H9 (cell line): ENCODE data around the gene RTN4R. TPM values are rescaled to one million over a fixed set of nuclear protein-coding genes. Genes with fewer than 3 reads are reported as not detected.

Experiments
- DNase-seq: peaks from one replicate; pipeline ENCODE4 v3.0.0-alpha.2; 2017
- H2AFZ ChIP-seq: one replicate; pipeline ENCODE4 v1.6.1; 2013; ENCODE audit warnings: mild to moderate bottlenecking, low read length, control low read depth, moderate library complexity
- H2AK5ac ChIP-seq: 2 replicates; pipeline ENCODE4 v1.6.1; 2013; ENCODE audit warnings: low read length, control low read depth, mixed read lengths; ENCODE audit not compliant: insufficient read length
- H2BK120ac ChIP-seq: one replicate; pipeline ENCODE4 v1.6.1; 2013; ENCODE audit warnings: low read depth, mild to moderate bottlenecking, low read length, control low read depth, inconsistent platforms; ENCODE audit not compliant: poor library complexity, severe bottlenecking
- H2BK12ac ChIP-seq: 2 replicates; pipeline ENCODE4 v1.6.1; 2013; ENCODE audit warnings: low read length, control low read depth, mixed read lengths, low read depth; ENCODE audit not compliant: insufficient read length
- H2BK15ac ChIP-seq: 2 replicates; pipeline ENCODE4 v1.6.1; 2013; ENCODE audit warnings: low read depth, low read length, control low read depth
- H2BK20ac ChIP-seq: one replicate; pipeline ENCODE4 v1.6.1; 2013; ENCODE audit warnings: low read depth, mild to moderate bottlenecking, low read length, control low read depth, inconsistent platforms; ENCODE audit not compliant: poor library complexity, severe bottlenecking
- H2BK5ac ChIP-seq: 2 replicates; pipeline ENCODE4 v1.6.1; 2013; ENCODE audit warnings: low read length, control low read depth, mixed read lengths; ENCODE audit not compliant: insufficient read length
- H3K14ac ChIP-seq: 2 replicates; pipeline ENCODE4 v1.6.1; 2013; ENCODE audit warnings: low read length, control low read depth; ENCODE audit not compliant: insufficient read depth
- H3K18ac ChIP-seq: 2 replicates; pipeline ENCODE4 v1.6.1; 2013; ENCODE audit warnings: low read depth, mild to moderate bottlenecking, mixed read lengths, low read length, control low read depth; ENCODE audit not compliant: insufficient read length
- H3K23ac ChIP-seq: 2 replicates; pipeline ENCODE4 v1.6.1; 2013; ENCODE audit warnings: low read length, control low read depth, mixed read lengths, low read depth; ENCODE audit not compliant: insufficient read length
- H3K23me2 ChIP-seq: 2 replicates; pipeline ENCODE4 v1.6.1; 2013; ENCODE audit warnings: low read depth, mild to moderate bottlenecking, mixed read lengths, low read length, control low read depth; ENCODE audit not compliant: insufficient read length, poor library complexity, severe bottlenecking
- H3K27ac ChIP-seq: 2 replicates; pipeline ENCODE4 v1.5.1; 2013; ENCODE audit warnings: low read length, control low read depth, mixed read lengths, low read depth; ENCODE audit not compliant: insufficient read length
- H3K27me3 ChIP-seq: 2 replicates; pipeline ENCODE4 v1.6.1; 2013; ENCODE audit warnings: low read length, control low read depth, inconsistent platforms; ENCODE audit not compliant: insufficient read depth
- H3K4ac ChIP-seq: 2 replicates; pipeline ENCODE4 v1.6.1; 2013; ENCODE audit warnings: low read depth, mild to moderate bottlenecking, control low read depth, inconsistent platforms, low read length, moderate library complexity
- H3K4me1 ChIP-seq: 2 replicates; pipeline ENCODE4 v1.6.1; 2013; ENCODE audit warnings: low read length, control low read depth, inconsistent platforms; ENCODE audit not compliant: insufficient read depth
- H3K4me2 ChIP-seq: 2 replicates; pipeline ENCODE4 v1.6.1; 2013; ENCODE audit warnings: low read length, control low read depth, mixed read lengths; ENCODE audit not compliant: insufficient read length, insufficient read depth
- H3K56ac ChIP-seq: 2 replicates; pipeline ENCODE4 v1.6.1; 2013; ENCODE audit warnings: low read depth, mild to moderate bottlenecking, mixed read lengths, low read length, control low read depth; ENCODE audit not compliant: insufficient read length
- H3K79me1 ChIP-seq: 2 replicates; pipeline ENCODE4 v1.6.1; 2013; ENCODE audit warnings: low read depth, mild to moderate bottlenecking, moderate library complexity, low read length, control low read depth, inconsistent platforms; ENCODE audit not compliant: insufficient read depth, poor library complexity, severe bottlenecking
- H3K79me2 ChIP-seq: 2 replicates; pipeline ENCODE4 v1.6.1; 2013; ENCODE audit warnings: low read length, control low read depth, inconsistent platforms; ENCODE audit not compliant: insufficient read depth
- H3K9ac ChIP-seq: 2 replicates; pipeline ENCODE4 v1.6.1; 2013; ENCODE audit warnings: low read length, control low read depth, mixed read lengths; ENCODE audit not compliant: insufficient read length; ENCODE audit errors: extremely low read depth
- H3K9me3 ChIP-seq: one replicate; pipeline ENCODE4 v1.6.1; 2013; ENCODE audit warnings: low read depth, low read length, inconsistent platforms; ENCODE audit not compliant: control insufficient read depth
- H3T11ph ChIP-seq: one replicate; pipeline ENCODE4 v1.6.1; 2013; ENCODE audit warnings: mild to moderate bottlenecking, low read length, control low read depth, inconsistent platforms
- H4K20me1 ChIP-seq: one replicate; pipeline ENCODE4 v1.6.1; 2013; ENCODE audit not compliant: control insufficient read depth, insufficient read length, insufficient read depth
- H4K5ac ChIP-seq: 2 replicates; pipeline ENCODE4 v1.6.1; 2013; ENCODE audit warnings: low read depth, mild to moderate bottlenecking, mixed read lengths, low read length, control low read depth; ENCODE audit not compliant: insufficient read length
- H4K8ac ChIP-seq: replicated peaks from 2 replicates; pipeline ENCODE4 v1.6.1; 2013; ENCODE audit warnings: low read length, control low read depth, mixed read lengths, low read depth; ENCODE audit not compliant: insufficient read length
- H4K91ac ChIP-seq: 2 replicates; pipeline ENCODE4 v1.6.1; 2013; ENCODE audit warnings: low read depth, mild to moderate bottlenecking, moderate library complexity, mixed read lengths, low read length, control low read depth; ENCODE audit not compliant: insufficient read length
- H3K27ac Mint-ChIP-seq, 3 experiments: 2 replicates in 2 of 3; 3 replicates in 1 of 3; pipeline ENCODE4 v1.8.0; 2020 to 2021; ENCODE audit warnings: mixed read lengths in 3 of 3, mild to moderate bottlenecking in 1 of 3, moderate library complexity in 1 of 3
- H3K27me3 Mint-ChIP-seq: 2 replicates; pipeline ENCODE4 v1.8.0; 2021; ENCODE audit warnings: low read depth, mild to moderate bottlenecking, moderate library complexity, mixed read lengths
- H3K36me3 Mint-ChIP-seq, 3 experiments: 2 replicates in 2 of 3; 3 replicates in 1 of 3; pipeline ENCODE4 v1.8.0; 2020 to 2021; ENCODE audit warnings: low read depth in 3 of 3, mixed read lengths in 3 of 3; ENCODE audit not compliant: insufficient read depth in 1 of 3
- H3K4me1 Mint-ChIP-seq, 2 experiments: 2 replicates each; pipeline ENCODE4 v1.8.0; 2020; ENCODE audit warnings: mixed read lengths in 2 of 2
- H3K4me3 Mint-ChIP-seq, 2 experiments: 2 replicates in 1 of 2; 3 replicates in 1 of 2; pipeline ENCODE4 v1.8.0; 2020 to 2021; ENCODE audit warnings: mild to moderate bottlenecking in 2 of 2, mixed read lengths in 2 of 2, moderate library complexity in 1 of 2
- H3K9me3 Mint-ChIP-seq, 2 experiments: 2 replicates in 1 of 2; 3 replicates in 1 of 2; pipeline ENCODE4 v1.8.0; 2020; ENCODE audit warnings: mild to moderate bottlenecking in 2 of 2, mixed read lengths in 2 of 2, moderate library complexity in 1 of 2
- WGBS: extraction: QIAGEN DNeasy Blood & Tissue Kit; methylation state at CpG from one replicate; pipeline ENCODE4 v1.1.7; 2013; ENCODE audit warnings: missing lambda C conversion rate, low lambda C conversion rate, mixed read lengths; ENCODE audit not compliant: insufficient read length; ENCODE audit errors: extremely low coverage; 5-methylcytosine and 5-hydroxymethylcytosine counted together
- total RNA-seq: library from RNA; stranded (reverse); gene quantifications from 2 replicates; pipeline ENCODE4 v1.2.1, GENCODE V29; 2021
- TF ChIP-seq, protein P1 (sequence below): fragments of 200-600 bp; sonication (generic); conservative IDR thresholded peaks from 3 replicates; pipeline ENCODE4 v1.8.0; 2021; ENCODE audit warnings: antibody characterized with exemption, mild to moderate bottlenecking

Gene RTN4R
- total RNA-seq, 1 experiment from 2014 or later = 19.0 TPM

DNA sequence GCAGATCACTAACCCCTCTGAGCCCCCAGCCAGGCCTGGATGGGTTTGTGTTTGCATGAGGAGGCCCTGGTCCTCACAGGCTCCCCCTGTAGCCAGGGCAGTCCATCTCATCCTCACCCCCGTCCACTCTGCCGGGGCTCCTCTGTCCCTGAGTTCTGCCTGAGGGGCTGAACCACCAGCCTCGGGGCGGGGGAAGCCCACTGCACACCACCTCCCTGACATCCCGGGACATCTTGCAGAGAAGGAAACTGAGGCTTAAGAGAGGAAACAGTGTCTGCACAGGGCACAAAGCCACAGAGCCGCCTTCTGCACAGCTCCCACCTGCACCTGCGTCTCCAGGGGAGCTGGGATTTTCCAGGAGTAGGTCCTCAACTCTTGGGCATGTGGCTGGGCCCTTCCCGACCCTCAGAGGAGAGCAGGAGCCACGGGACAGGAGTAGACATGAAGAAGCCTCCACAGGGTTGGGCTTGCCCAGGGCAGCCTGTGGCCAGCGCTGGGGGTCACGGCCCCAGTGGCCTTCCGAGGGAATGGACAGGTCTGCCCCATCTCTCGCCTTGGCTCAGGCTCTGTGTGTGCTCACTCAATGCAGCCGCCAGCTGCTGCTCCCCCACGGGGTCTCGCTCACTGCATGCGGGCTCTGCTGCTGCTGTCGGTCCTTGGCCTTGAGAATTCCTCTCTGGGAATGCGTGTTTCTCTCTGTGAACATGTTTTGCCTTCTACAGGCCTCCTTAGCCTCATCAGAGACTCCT, 71.8 kb downstream of the RTN4R start:
- Histone ChIP-seq H2BK15ac (no peak overlapping the region), H3T11ph (no peak overlapping the region), H2AFZ (no peak overlapping the region), H3K9ac (no peak overlapping the region), H3K9me3 (no peaks in the 10 kb centered on the region), H3K4me2 (no peak overlapping the region), H3K18ac (no peak overlapping the region), H3K14ac (no peak overlapping the region), H3K27me3 (no peaks in the 10 kb centered on the region), H4K20me1 (no peaks in the 10 kb centered on the region), H2BK5ac (no peak overlapping the region), H2BK20ac (no peak overlapping the region), H2BK120ac (no peak overlapping the region), H4K5ac (no peak overlapping the region), H4K8ac (no peak overlapping the region), H3K4ac (no peak overlapping the region), H2BK12ac (no peak overlapping the region), H3K4me1 (no peaks in the 10 kb centered on the region), H3K79me2 (no peaks in the 10 kb centered on the region), H4K91ac (no peak overlapping the region), H3K23me2 (no peaks in the 10 kb centered on the region), H3K79me1 (no peaks in the 10 kb centered on the region), H2AK5ac (no peak overlapping the region), H3K27ac (no peak overlapping the region), H3K56ac (no peak overlapping the region), H3K23ac (no peak overlapping the region)
- H3K36me3 Mint-ChIP-seq = no peaks in the 10 kb centered on the region
- no peaks in the 10 kb centered on the region for H3K9me3 Mint-ChIP-seq
- H3K4me3 Mint-ChIP-seq = no peak overlapping the region
- no CpG with 5 or more reads among the region's 19 CpGs for WGBS
- H3K27ac Mint-ChIP-seq = peak overlapping the region in 2 of 3 experiments; percentile 25 to 77; a peak in 2 of 7 replicates
- DNase-seq = no peak
- H3K4me1 Mint-ChIP-seq = 0 out of 4 replicates have a peak, but pooled peaks cover 0 to 5% of the 10 kb centered on the region in 2 experiments
- TF ChIP-seq, protein P1, sequence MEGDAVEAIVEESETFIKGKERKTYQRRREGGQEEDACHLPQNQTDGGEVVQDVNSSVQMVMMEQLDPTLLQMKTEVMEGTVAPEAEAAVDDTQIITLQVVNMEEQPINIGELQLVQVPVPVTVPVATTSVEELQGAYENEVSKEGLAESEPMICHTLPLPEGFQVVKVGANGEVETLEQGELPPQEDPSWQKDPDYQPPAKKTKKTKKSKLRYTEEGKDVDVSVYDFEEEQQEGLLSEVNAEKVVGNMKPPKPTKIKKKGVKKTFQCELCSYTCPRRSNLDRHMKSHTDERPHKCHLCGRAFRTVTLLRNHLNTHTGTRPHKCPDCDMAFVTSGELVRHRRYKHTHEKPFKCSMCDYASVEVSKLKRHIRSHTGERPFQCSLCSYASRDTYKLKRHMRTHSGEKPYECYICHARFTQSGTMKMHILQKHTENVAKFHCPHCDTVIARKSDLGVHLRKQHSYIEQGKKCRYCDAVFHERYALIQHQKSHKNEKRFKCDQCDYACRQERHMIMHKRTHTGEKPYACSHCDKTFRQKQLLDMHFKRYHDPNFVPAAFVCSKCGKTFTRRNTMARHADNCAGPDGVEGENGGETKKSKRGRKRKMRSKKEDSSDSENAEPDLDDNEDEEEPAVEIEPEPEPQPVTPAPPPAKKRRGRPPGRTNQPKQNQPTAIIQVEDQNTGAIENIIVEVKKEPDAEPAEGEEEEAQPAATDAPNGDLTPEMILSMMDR = no peak
- peaks cover 2% of the 10 kb centered on the region for H3K27me3 Mint-ChIP-seq
